Measurements from ENCODE around the gene SMYD5.

SMYD5 gene

GRCh38 chr2:73233932-73234832 lies 20.1 kb downstream of the SMYD5 start, which contains the start of gene CCT7:
CCT7 (plus strand) TSS chr2:73234308; CDS start chr2:73234379, 71 bp downstream.
- peak; percentile 56 for DNase-seq (ENCODE audit: extremely low read depth, low read depth)
- no peak for TF ChIP-seq CTCF (IDR thresholded peaks at IDR 0.05; ENCODE audit: low read depth, low read length)

GRCh38 chr2:73235315-73236028 lies 21.4 kb downstream of the SMYD5 start:
- DNase-seq (ENCODE audit: extremely low read depth, low read depth), result no peak
- TF ChIP-seq CTCF (IDR thresholded peaks at IDR 0.05; ENCODE audit: low read depth, low read length), result no peak

GRCh38 chr2:73237168-73237567 lies 23.1 kb downstream of the SMYD5 start:
- DNase-seq (ENCODE audit: extremely low read depth, low read depth), result no peak

GRCh38 chr2:73238149-73238548 lies 24.1 kb downstream of the SMYD5 start:
- no peak for DNase-seq (ENCODE audit: extremely low read depth, low read depth)
- TF ChIP-seq CTCF (IDR thresholded peaks at IDR 0.05; ENCODE audit: low read depth, low read length), result no peak

More at GRCh38 chr2:73237168-73237567, 23.1 kb downstream of the SMYD5 start:
- no peak for TF ChIP-seq CTCF (IDR thresholded peaks at IDR 0.05; ENCODE audit: low read depth, low read length)

- no peak for DNase-seq (ENCODE audit: extremely low read depth, low read depth)
- no peak for TF ChIP-seq CTCF (IDR thresholded peaks at IDR 0.05; ENCODE audit: low read depth, low read length)
These were observed 24.9 kb downstream of the SMYD5 start for GRCh38 chr2:73238976-73239375.

GRCh38 chr2:73239776-73240175 lies 25.7 kb downstream of the SMYD5 start:
- TF ChIP-seq CTCF (IDR thresholded peaks at IDR 0.05; ENCODE audit: low read depth, low read length), result no peak
- DNase-seq (ENCODE audit: extremely low read depth, low read depth), result no peak
